Esophagus muscularis mucosa (tissue), 4 donors: ENCODE data around the gene IFT88. TPM values are rescaled to one million over a fixed set of nuclear protein-coding genes. Genes with fewer than 3 reads are reported as not detected.
A peak's percentile ranks its signal among the peaks of the same experiment; 100 is the strongest.

Experiments used
- DNase-seq: peaks from one replicate; pipeline ENCODE4 v3.0.0-alpha.2; 2017; ENCODE audit errors: extremely low spot score
- H3K27ac ChIP-seq, 4 donors: fragments of 200-600 bp; sonication (generic); replicated peaks in 1 of 4; 1 replicate in 3 of 4; 2 replicates in 1 of 4; pipeline ENCODE4 v1.5.1; 2016 to 2019; ENCODE audit warnings: mild to moderate bottlenecking in 1 of 4
- H3K27me3 ChIP-seq, 4 donors: fragments of 200-600 bp; sonication (generic); one replicate each; pipeline versions ENCODE4 v1.5.1 to v1.6.0; 2016 to 2019
- H3K36me3 ChIP-seq, 4 donors: fragments of 200-600 bp; sonication (generic); one replicate each; pipeline ENCODE4 v1.5.1; 2016 to 2019
- H3K4me1 ChIP-seq, 4 donors: fragments of 200-600 bp; sonication (generic); one replicate each; pipeline ENCODE4 v1.5.1; 2016 to 2019
- H3K4me3 ChIP-seq, 4 donors: fragments of 200-600 bp; sonication (generic); 1 replicate in 2 of 4; 2 replicates in 2 of 4; pipeline ENCODE4 v1.5.1; 2016 to 2019; ENCODE audit warnings: mild to moderate bottlenecking in 4 of 4, moderate library complexity in 1 of 4
- H3K9me3 ChIP-seq, 4 donors: fragments of 200-600 bp; sonication (generic); 1 replicate in 3 of 4; 2 replicates in 1 of 4; pipeline ENCODE4 v1.5.1; 2016 to 2019
- EP300 ChIP-seq: sonication (generic); formaldehyde crosslinking; IDR thresholded peaks from one replicate; pipeline ENCODE4 v1.6.1; 2017; ENCODE audit warnings: antibody characterized with exemption
- POLR2A ChIP-seq: fragments of 450-650 bp; IDR thresholded peaks from one replicate; pipeline ENCODE4 v1.6.1; 2017; ENCODE audit warnings: antibody characterized with exemption, moderate library complexity, mild to moderate bottlenecking, low read depth
- POLR2AphosphoS5 ChIP-seq, 2 donors: sonication (generic); formaldehyde crosslinking; IDR thresholded peaks; one replicate each; pipeline ENCODE4 v1.6.1; 2017; ENCODE audit warnings: antibody characterized with exemption in 2 of 2
- WGBS: methylation state at CpG from one replicate; pipeline ENCODE4 v1.1.5; 2018; 5-methylcytosine and 5-hydroxymethylcytosine counted together
- intact Hi-C: fragments of 100-400 bp; cut with DNase I; formaldehyde crosslinking; loops from one replicate; pipeline ENCODE4 v1.15.1; 2023
- total RNA-seq, 4 donors: library from RNA; depleted of rRNA; stranded (reverse); fragments of >200 nt; gene quantifications; one replicate each; pipeline versions ENCODE4 v1.1.0 to v1.2.1, GENCODE V29; 2016
- TF ChIP-seq, protein P1 (sequence below), 3 experiments: fragments of 200-600 bp in 2 of 3; fragments of 450-650 bp in 1 of 3; sonication (generic) in 2 of 3; IDR thresholded peaks; one replicate each; pipeline ENCODE4 v1.5.1; 2017 to 2019; ENCODE audit warnings: antibody characterized with exemption in 3 of 3, mild to moderate bottlenecking in 2 of 3, moderate library complexity in 1 of 3

The IFT88 gene, protein sequence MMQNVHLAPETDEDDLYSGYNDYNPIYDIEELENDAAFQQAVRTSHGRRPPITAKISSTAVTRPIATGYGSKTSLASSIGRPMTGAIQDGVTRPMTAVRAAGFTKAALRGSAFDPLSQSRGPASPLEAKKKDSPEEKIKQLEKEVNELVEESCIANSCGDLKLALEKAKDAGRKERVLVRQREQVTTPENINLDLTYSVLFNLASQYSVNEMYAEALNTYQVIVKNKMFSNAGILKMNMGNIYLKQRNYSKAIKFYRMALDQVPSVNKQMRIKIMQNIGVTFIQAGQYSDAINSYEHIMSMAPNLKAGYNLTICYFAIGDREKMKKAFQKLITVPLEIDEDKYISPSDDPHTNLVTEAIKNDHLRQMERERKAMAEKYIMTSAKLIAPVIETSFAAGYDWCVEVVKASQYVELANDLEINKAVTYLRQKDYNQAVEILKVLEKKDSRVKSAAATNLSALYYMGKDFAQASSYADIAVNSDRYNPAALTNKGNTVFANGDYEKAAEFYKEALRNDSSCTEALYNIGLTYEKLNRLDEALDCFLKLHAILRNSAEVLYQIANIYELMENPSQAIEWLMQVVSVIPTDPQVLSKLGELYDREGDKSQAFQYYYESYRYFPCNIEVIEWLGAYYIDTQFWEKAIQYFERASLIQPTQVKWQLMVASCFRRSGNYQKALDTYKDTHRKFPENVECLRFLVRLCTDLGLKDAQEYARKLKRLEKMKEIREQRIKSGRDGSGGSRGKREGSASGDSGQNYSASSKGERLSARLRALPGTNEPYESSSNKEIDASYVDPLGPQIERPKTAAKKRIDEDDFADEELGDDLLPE
- total RNA-seq, result 10 to 100 TPM; 10.4 to 13.7 (median 11.5) TPM

DNA sequence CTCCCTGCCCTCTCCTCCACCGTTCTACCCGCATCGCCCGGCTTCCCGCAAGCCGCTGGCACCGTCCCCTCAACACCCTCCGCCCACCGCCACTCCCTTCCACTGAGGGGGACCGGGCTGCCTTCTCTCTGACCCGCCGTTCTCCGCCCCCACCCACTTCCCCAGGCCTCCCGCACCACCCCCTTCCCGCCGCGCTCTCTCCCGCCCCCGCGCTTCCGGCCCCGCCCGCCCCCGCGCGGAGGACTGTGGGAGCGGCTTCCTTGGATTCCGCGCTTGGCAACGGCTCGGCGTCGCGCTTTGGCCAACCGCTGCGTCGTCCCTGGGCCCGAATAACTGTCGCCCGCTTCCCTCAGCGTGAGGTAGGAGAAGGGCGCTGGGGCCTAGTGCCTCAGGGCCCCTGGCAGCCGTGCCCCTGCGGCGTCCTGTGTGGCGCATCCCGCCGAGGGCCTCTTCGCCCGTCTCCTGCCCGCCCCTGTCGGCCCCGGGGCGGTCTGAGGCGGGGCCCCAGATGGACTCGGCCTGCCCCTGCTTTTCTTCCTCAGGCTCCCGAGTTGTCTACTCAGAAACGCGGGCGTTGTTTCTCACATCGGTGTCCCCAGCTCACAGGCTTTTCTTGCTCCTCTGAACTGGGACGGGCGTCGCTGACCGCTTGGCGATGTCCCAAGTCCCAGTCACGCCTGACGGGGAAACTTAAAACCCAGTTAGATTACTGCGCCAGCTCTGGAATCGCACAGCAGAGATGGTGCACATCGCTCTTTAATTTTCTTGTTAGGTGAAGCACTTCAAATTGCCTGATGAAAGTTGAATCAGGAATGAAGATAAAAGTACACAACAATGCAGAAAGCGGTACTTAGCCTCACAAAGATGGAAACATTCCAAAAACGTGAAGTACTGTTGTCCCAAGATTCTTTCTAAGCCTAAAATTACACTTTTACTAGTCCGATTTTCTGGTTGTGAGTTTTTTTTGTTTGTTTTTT, at the start of gene IFT88:
Gene IFT88, plus strand, starts transcription at position 260 of the 977 bp plus-strand sequence. CDS start 7,229 bp downstream, outside the sequence.
- intact Hi-C loops, result loop anchor here (5.0 kb wide), 1 partner anchor 40 kb away; the partner anchor contains the start of gene CRYL1
- peak within 1 kb of the TSS; percentile 69 to 93 (median 83) for H3K4me3 ChIP-seq
- WGBS, result 2% methylated on average over 25 of the region's 74 CpGs
- peaks cover 0 to 5% (median 0%) of the 10 kb centered on the region in 4 donors for H3K9me3 ChIP-seq
- DNase-seq, result peak; percentile 97
- peak; percentile 77 for TF ChIP-seq POLR2AphosphoS5 (IDR thresholded peaks at IDR 0.05)
- TF ChIP-seq, protein P1, sequence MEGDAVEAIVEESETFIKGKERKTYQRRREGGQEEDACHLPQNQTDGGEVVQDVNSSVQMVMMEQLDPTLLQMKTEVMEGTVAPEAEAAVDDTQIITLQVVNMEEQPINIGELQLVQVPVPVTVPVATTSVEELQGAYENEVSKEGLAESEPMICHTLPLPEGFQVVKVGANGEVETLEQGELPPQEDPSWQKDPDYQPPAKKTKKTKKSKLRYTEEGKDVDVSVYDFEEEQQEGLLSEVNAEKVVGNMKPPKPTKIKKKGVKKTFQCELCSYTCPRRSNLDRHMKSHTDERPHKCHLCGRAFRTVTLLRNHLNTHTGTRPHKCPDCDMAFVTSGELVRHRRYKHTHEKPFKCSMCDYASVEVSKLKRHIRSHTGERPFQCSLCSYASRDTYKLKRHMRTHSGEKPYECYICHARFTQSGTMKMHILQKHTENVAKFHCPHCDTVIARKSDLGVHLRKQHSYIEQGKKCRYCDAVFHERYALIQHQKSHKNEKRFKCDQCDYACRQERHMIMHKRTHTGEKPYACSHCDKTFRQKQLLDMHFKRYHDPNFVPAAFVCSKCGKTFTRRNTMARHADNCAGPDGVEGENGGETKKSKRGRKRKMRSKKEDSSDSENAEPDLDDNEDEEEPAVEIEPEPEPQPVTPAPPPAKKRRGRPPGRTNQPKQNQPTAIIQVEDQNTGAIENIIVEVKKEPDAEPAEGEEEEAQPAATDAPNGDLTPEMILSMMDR (IDR thresholded peaks at IDR 0.05), result no peak
- no peaks in the 10 kb centered on the region for H3K36me3 ChIP-seq
- peak within 1 kb of the TSS; percentile 90 to 96 (median 94) for H3K27ac ChIP-seq
- H3K4me1 ChIP-seq, result peaks cover 10 to 18% (median 14%) of the 10 kb centered on the region in 4 donors
- H3K27me3 ChIP-seq, result no peaks in the 10 kb centered on the region

DNA sequence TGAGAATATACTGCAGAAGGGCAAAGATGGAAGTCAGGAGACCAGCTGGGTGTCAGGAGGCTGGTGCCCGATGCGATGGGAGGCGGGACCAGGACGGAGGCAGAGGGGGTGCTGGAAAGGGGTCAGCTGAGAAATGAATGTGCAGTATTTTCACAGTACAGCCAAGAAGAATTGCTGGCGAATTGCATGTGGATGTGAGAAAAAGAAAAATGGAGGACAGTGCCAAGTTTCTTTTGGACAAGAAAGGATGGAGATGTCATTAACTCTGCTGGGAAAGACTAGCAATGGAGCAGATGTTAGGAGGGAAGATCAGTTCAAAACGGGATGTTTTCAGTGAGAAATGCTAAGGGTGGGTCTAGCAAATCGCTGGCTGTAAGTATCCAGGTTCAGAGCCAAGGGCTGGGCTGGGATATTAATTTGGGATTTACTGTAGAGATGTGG, 48.3 kb upstream of the IFT88 start:
- intact Hi-C loops, result no loop called here
- Histone ChIP-seq H3K4me1 (peaks cover 0 to 19% (median 5%) of the 10 kb centered on the region in 4 donors), H3K4me3 (peak overlapping the region in 1 of 4 donors; percentile 22), H3K36me3 (peaks cover 0 to 4% (median 0%) of the 10 kb centered on the region in 4 donors), H3K27ac (peak overlapping the region in 1 of 4 donors; percentile 26), H3K9me3 (no peaks in the 10 kb centered on the region), H3K27me3 (no peaks in the 10 kb centered on the region)
- no peak for DNase-seq
- no peak for TF ChIP-seq POLR2A
- no peak for TF ChIP-seq EP300
- TF ChIP-seq, protein P1 (IDR thresholded peaks at IDR 0.05), result no peak
- TF ChIP-seq POLR2AphosphoS5 (IDR thresholded peaks at IDR 0.05), result no peak
- 51% methylated on average over 7 of the region's 7 CpGs for WGBS

- no peaks in the 10 kb centered on the region for H3K27me3 ChIP-seq
- TF ChIP-seq, protein P1 (IDR thresholded peaks at IDR 0.05), result no peak
- no peak for TF ChIP-seq POLR2A
- TF ChIP-seq POLR2AphosphoS5 (IDR thresholded peaks at IDR 0.05), result no peak
- no peak for TF ChIP-seq EP300
- H3K27ac ChIP-seq, result no peak overlapping the region
- peaks cover 7 to 31% (median 17%) of the 10 kb centered on the region in 4 donors for H3K4me1 ChIP-seq
- no peak for DNase-seq
- intact Hi-C loops, result no loop called here
- WGBS, result 79% methylated on average over 1 of the region's 1 CpG
- no peak overlapping the region for H3K4me3 ChIP-seq
- H3K36me3 ChIP-seq, result peaks cover 0 to 4% (median 0%) of the 10 kb centered on the region in 4 donors
- H3K9me3 ChIP-seq, result no peaks in the 10 kb centered on the region
These were observed 47.1 kb upstream of the IFT88 start for GRCh38 chr13:20519875-20520274.

- 95% methylated on average over 5 of the region's 5 CpGs for WGBS
- Histone ChIP-seq H3K27ac (no peak overlapping the region), H3K4me1 (peaks cover 12 to 40% (median 22%) of the 10 kb centered on the region in 4 donors), H3K4me3 (no peak overlapping the region), H3K9me3 (no peaks in the 10 kb centered on the region), H3K36me3 (peaks cover 0 to 4% (median 0%) of the 10 kb centered on the region in 4 donors), H3K27me3 (no peaks in the 10 kb centered on the region)
- no peak for DNase-seq
- TF ChIP-seq, protein P1 (IDR thresholded peaks at IDR 0.05), result no peak
- no peak for TF ChIP-seq POLR2A
- no peak for TF ChIP-seq POLR2AphosphoS5 (IDR thresholded peaks at IDR 0.05)
- TF ChIP-seq EP300, result no peak
- intact Hi-C loops, result no loop called here
These were observed 45.4 kb upstream of the IFT88 start for GRCh38 chr13:20521364-20522115.
